WTC11 (cell line): ENCODE data around the gene P2RY6.

Experiments
- CTCF ChIP-seq: fragments of 200-600 bp; IDR thresholded peaks from 2 replicates; pipeline ENCODE4 v1.8.0; 2022; ENCODE audit warnings: antibody characterized with exemption
- HMGXB4 ChIP-seq: sonication (generic); formaldehyde crosslinking; IDR thresholded peaks from 2 replicates; pipeline ENCODE4 v1.8.1; 2023; ENCODE audit warnings: mild to moderate bottlenecking, moderate library complexity, missing genetic modification reagents
- RELA ChIP-seq: sonication (generic); formaldehyde crosslinking; IDR thresholded peaks from 2 replicates; pipeline ENCODE4 v1.8.1; 2022; ENCODE audit warnings: missing genetic modification reagents, mild to moderate bottlenecking, borderline replicate concordance
- SP1 ChIP-seq: sonication (generic); formaldehyde crosslinking; conservative IDR thresholded peaks from 2 replicates; pipeline ENCODE4 v1.8.1; 2022; ENCODE audit warnings: missing genetic modification reagents
- TCF7 ChIP-seq: sonication (generic); formaldehyde crosslinking; IDR thresholded peaks from 2 replicates; pipeline ENCODE4 v1.8.0; 2022; ENCODE audit warnings: mild to moderate bottlenecking, low read depth, missing genetic modification reagents, moderate library complexity

- TF ChIP-seq CTCF: no peak
- TF ChIP-seq SP1 (CRISPR knock-in tag): no peak
- TF ChIP-seq RELA (CRISPR knock-in tag): no peak
- TF ChIP-seq TCF7 (CRISPR knock-in tag): no peak
- no peak for TF ChIP-seq HMGXB4 (CRISPR knock-in tag)
Measured at GRCh38 chr11:73248526-73249185, 23.5 kb upstream of the P2RY6 start.
